DOHH2 (cell line): ENCODE measurements around the gene PHKG2.

ENCODE experiments used
- CTCF ChIP-seq: fragments of 200-600 bp; sonication (generic); IDR thresholded peaks from one replicate; pipeline ENCODE4 v1.5.1; 2014; ENCODE audit warnings: antibody characterized with exemption, mild to moderate bottlenecking, low read depth, low read length; ENCODE audit not compliant: poor library complexity, severe bottlenecking
- EZH2phosphoT487 ChIP-seq: fragments of 200-600 bp; sonication (generic); IDR thresholded peaks from 2 replicates; pipeline ENCODE4 v1.6.1; 2017; ENCODE audit warnings: borderline replicate concordance, mild to moderate bottlenecking, antibody characterized with exemption, low read length, moderate library complexity, mixed read lengths

GRCh38 chr16:30737794-30738648 lies 10.2 kb upstream of the PHKG2 start:
- TF ChIP-seq CTCF (no peak), EZH2phosphoT487 (no peak)
